Measurements from ENCODE around the gene LRRC8D.

DNA sequence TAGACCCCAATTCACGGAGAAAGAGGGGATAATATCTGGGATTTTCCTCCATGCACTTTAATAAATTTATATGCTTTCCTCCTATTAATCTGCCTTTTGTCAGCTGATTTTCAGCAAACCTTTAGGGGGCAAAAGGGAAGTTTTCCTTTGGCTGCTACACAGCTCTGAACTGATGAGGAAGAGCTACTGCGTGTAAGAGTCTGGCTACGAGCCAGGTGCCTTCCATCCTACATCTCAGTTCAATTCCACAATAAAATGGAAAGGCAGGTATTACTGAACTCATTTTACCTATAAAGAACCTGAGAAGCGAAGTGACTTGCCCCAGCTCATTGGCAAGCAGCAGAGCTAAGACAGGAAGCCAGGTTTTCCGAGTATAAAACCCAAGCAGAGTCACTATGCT is 145.8 kb downstream of the LRRC8D start:
- TF ChIP-seq, protein P1, sequence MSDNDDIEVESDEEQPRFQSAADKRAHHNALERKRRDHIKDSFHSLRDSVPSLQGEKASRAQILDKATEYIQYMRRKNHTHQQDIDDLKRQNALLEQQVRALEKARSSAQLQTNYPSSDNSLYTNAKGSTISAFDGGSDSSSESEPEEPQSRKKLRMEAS (IDR thresholded peaks at IDR 0.05): no peak
- no peak for TF ChIP-seq EP300 (IDR thresholded peaks at IDR 0.05)
- no peak for TF ChIP-seq CEBPB (IDR thresholded peaks at IDR 0.05)
- no peak for TF ChIP-seq JUNB (IDR thresholded peaks at IDR 0.05)
- no peak for TF ChIP-seq POLR2A (IDR thresholded peaks at IDR 0.05; ENCODE audit: low read length)
- TF ChIP-seq, protein P2, sequence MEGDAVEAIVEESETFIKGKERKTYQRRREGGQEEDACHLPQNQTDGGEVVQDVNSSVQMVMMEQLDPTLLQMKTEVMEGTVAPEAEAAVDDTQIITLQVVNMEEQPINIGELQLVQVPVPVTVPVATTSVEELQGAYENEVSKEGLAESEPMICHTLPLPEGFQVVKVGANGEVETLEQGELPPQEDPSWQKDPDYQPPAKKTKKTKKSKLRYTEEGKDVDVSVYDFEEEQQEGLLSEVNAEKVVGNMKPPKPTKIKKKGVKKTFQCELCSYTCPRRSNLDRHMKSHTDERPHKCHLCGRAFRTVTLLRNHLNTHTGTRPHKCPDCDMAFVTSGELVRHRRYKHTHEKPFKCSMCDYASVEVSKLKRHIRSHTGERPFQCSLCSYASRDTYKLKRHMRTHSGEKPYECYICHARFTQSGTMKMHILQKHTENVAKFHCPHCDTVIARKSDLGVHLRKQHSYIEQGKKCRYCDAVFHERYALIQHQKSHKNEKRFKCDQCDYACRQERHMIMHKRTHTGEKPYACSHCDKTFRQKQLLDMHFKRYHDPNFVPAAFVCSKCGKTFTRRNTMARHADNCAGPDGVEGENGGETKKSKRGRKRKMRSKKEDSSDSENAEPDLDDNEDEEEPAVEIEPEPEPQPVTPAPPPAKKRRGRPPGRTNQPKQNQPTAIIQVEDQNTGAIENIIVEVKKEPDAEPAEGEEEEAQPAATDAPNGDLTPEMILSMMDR (IDR thresholded peaks at IDR 0.05): no peak
- TF ChIP-seq, protein P3, sequence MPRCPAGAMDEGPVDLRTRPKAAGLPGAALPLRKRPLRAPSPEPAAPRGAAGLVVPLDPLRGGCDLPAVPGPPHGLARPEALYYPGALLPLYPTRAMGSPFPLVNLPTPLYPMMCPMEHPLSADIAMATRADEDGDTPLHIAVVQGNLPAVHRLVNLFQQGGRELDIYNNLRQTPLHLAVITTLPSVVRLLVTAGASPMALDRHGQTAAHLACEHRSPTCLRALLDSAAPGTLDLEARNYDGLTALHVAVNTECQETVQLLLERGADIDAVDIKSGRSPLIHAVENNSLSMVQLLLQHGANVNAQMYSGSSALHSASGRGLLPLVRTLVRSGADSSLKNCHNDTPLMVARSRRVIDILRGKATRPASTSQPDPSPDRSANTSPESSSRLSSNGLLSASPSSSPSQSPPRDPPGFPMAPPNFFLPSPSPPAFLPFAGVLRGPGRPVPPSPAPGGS (IDR thresholded peaks at IDR 0.05): no peak
- no peak for TF ChIP-seq RAD21 (conservative IDR thresholded peaks at IDR 0.05 in 1 of 2, IDR thresholded peaks at IDR 0.05 in 1 of 2)
- TF ChIP-seq, protein P4, sequence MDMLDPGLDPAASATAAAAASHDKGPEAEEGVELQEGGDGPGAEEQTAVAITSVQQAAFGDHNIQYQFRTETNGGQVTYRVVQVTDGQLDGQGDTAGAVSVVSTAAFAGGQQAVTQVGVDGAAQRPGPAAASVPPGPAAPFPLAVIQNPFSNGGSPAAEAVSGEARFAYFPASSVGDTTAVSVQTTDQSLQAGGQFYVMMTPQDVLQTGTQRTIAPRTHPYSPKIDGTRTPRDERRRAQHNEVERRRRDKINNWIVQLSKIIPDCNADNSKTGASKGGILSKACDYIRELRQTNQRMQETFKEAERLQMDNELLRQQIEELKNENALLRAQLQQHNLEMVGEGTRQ (IDR thresholded peaks at IDR 0.05): no peak
- TF ChIP-seq TP53 (CRISPR knock-in tag; IDR thresholded peaks at IDR 0.05): no peak
- TF ChIP-seq TFCP2L1 (CRISPR knock-in tag; IDR thresholded peaks at IDR 0.05): no peak
- no peak for TF ChIP-seq JUN (IDR thresholded peaks at IDR 0.05)
